NT2/D1 (cell line): Measurements from ENCODE around the gene SERPIND1.

Experiments used
- SUZ12 ChIP-seq: IDR thresholded peaks from 2 replicates; pipeline ENCODE4 v1.6.1; 2011; ENCODE audit not compliant: insufficient read length, insufficient read depth; ENCODE audit errors: extremely low read depth
- ZNF274 ChIP-seq: IDR thresholded peaks from 2 replicates; pipeline ENCODE4 v1.6.1; 2011; ENCODE audit warnings: mild to moderate bottlenecking, low read depth, low read length

DNA sequence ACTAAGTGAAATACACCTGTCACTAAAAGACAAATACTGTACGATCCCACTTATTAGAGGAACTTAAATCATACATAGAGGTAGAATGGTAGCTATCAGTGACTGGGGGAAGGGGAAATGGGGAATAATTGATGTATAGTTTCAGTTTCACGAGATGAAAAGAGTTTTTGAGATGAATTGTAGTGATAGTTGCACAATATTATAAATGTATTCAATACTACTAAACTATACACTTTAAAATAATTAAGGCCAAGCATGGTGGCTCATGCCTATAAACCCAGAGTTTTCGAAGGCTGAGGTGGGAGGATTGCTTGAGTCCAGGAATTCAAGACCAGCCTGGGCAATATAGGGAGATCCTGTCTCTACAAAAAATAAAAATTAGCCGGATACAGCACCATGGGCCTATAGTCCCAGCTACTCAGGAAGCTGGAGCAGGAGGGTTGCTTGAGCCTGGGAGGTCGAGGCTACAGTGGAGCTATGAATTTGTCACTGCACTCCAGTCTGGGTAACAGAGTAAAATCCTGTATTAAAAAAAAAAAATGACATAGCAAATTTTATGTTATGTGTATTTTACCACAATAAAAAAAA is 40.4 kb downstream of the SERPIND1 start:
- no peak for TF ChIP-seq ZNF274
- no peak for TF ChIP-seq SUZ12
